Body of pancreas (tissue), 4 donors: ENCODE results near the gene NR3C1. TPM values are rescaled to one million over a fixed set of nuclear protein-coding genes. Genes with fewer than 3 reads are reported as not detected.

Experiments used
- ATAC-seq: fragments of 150-250 bp; one replicate; pipeline ENCODE4 v1.9.1; 2016
- DNase-seq, 4 donors: peaks; one replicate each; pipeline ENCODE4 v3.0.0-alpha.2; 2019
- H3K27ac ChIP-seq, 4 donors: fragments of 200-600 bp; sonication (generic); 1 replicate in 3 of 4; 2 replicates in 1 of 4; pipeline versions ENCODE4 v1.5.1 to v1.6.1; 2016 to 2019; ENCODE audit warnings: mild to moderate bottlenecking in 1 of 4, mixed read lengths in 1 of 4, moderate library complexity in 1 of 4
- H3K27me3 ChIP-seq, 2 donors: fragments of 200-600 bp; sonication (generic); one replicate each; pipeline ENCODE4 v1.6.0; 2016; ENCODE audit warnings: mild to moderate bottlenecking in 1 of 2
- H3K36me3 ChIP-seq, 2 donors: fragments of 200-600 bp; sonication (generic); replicated peaks in 1 of 2; 2 replicates each; pipeline ENCODE4 v1.5.1; 2016; ENCODE audit warnings: low read depth in 2 of 2; ENCODE audit not compliant: insufficient read depth in 1 of 2
- H3K4me1 ChIP-seq: fragments of 200-600 bp; sonication (generic); one replicate; pipeline ENCODE4 v1.6.0; 2016
- H3K4me3 ChIP-seq, 2 donors: fragments of 200-600 bp; sonication (generic); 1 replicate in 1 of 2; 2 replicates in 1 of 2; pipeline ENCODE4 v1.5.1; 2016 to 2019
- H3K9me3 ChIP-seq, 3 donors: fragments of 200-600 bp; sonication (generic); 1 replicate in 2 of 3; 2 replicates in 1 of 3; pipeline ENCODE4 v1.5.1; 2016
- CTCF ChIP-seq, 7 experiments: fragments of 450-650 bp in 4 of 7; fragments of 200-600 bp in 3 of 7; sonication (generic) in 3 of 7; IDR thresholded peaks; one replicate each; pipeline ENCODE4 v1.5.1; 2016 to 2019; ENCODE audit warnings: antibody characterized with exemption in 7 of 7
- POLR2A ChIP-seq, 3 donors: fragments of 450-650 bp; IDR thresholded peaks; one replicate each; pipeline ENCODE4 v1.6.1; 2016; ENCODE audit warnings: antibody characterized with exemption in 3 of 3, mild to moderate bottlenecking in 2 of 3
- WGBS, 2 donors: methylation state at CpG; one replicate each; pipeline ENCODE4 v1.1.5; 2017; 5-methylcytosine and 5-hydroxymethylcytosine counted together
- intact Hi-C: fragments of 100-400 bp; cut with DNase I; formaldehyde crosslinking; loops from one replicate; pipeline ENCODE4 v1.15.1; 2023
- total RNA-seq, 2 donors: library from RNA; depleted of rRNA; stranded (reverse); fragments of >200 nt; gene quantifications; one replicate each; pipeline ENCODE4 v1.1.0, GENCODE V29; 2016

The NR3C1 gene
- 10 to 100 TPM; 18.5 to 25.2 TPM for total RNA-seq

DNA sequence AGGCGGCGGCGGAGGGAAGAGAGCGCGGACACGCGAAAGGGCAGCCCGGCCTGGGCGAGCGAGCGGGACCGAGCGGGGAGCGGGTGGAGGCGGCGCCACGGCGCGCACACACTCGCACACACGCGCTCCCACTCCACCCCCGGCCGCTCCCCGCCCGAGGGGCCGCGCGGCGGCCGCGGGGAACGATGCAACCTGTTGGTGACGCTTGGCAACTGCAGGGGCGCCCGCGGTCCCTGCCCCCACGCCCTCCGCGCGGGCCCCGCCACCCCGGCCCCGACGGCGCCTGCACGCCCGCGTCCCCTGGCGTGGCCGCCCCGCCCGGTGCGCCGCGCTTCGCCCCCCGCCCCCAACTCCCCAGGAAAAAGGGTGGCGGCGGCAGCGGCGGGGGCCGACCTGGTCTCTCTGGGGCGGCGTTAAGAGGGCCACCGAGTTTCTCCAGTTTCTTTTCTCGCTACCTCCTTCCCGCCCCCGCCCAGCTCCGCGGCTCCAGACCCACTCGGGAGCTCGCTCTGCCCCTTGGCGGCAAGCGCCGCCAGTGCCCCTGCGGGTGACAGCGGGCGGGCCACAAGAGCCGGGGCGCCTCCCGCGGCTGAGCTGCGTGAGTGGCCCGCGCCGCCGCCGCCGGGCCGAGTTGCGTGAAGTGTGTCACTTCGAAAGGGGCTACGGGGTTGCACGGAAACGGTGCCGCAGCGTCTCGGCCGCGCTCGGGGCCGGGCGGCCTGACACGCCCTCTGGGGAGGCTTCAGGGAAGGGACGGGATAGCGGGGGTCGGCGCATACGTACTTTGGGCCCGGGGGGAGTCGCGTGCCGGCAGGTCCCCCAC lies at the start of gene NR3C1:
TSS of gene NR3C1 (minus strand) at position 94 of the 823 bp plus-strand sequence. CDS start 2,847 bp downstream, outside the sequence.
- peaks cover 26% of the 10 kb centered on the region for H3K4me1 ChIP-seq
- TF ChIP-seq CTCF (IDR thresholded peaks at IDR 0.05) (peak; percentile 13 to 80 (median 60)), POLR2A (IDR thresholded peaks at IDR 0.05) (peak; percentile 17 to 89 (median 79))
- H3K36me3 ChIP-seq: no peaks in the 10 kb centered on the region
- H3K27ac ChIP-seq: peak within 1 kb of the TSS; percentile 97 to 99 (median 98)
- intact Hi-C loops: no loop called here
- no peaks in the 10 kb centered on the region for H3K27me3 ChIP-seq
- DNase-seq: peak; percentile 84 to 87 (median 85)
- ATAC-seq: peak; percentile 82
- H3K4me3 ChIP-seq: peak within 1 kb of the TSS; percentile 89
- H3K9me3 ChIP-seq: no peaks in the 10 kb centered on the region
- WGBS, 2 donors: 1% methylated on average over 74 of the region's 114 CpGs; no CpG with 5 or more reads in 1 of the 2 donors

DNA sequence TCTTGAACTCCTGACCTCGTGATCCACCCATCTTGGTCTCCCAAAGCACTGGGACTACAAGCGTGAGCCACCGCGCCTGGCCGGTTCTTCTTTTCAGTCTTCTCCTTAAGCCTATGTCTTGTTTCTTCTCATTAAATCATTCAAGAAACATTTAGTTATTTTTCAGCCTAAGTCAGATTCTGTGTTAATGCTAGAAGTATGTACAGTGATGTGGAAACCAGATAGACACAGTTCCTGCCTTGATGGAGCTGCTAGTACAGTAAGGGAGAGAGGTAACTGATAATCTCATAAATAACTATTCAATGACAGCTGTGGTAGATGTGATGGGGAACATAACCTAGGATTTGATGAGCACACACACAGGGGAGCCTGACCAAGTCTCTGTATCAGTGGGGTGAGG lies 46.3 kb upstream of the NR3C1 start:
- Histone ChIP-seq H3K27ac (no peak overlapping the region), H3K4me1 (no peaks in the 10 kb centered on the region), H3K9me3 (no peaks in the 10 kb centered on the region), H3K27me3 (no peaks in the 10 kb centered on the region), H3K4me3 (no peak overlapping the region), H3K36me3 (no peaks in the 10 kb centered on the region)
- intact Hi-C loops: no loop called here
- TF ChIP-seq CTCF (IDR thresholded peaks at IDR 0.05) (no peak), POLR2A (IDR thresholded peaks at IDR 0.05) (no peak)
- no peak for DNase-seq
- WGBS, 2 donors: 83 to 90% methylated on average over 5 of the region's 5 CpGs
- ATAC-seq: no peak

- no peaks in the 10 kb centered on the region for H3K36me3 ChIP-seq
- H3K4me3 ChIP-seq: no peak overlapping the region
- no peaks in the 10 kb centered on the region for H3K9me3 ChIP-seq
- DNase-seq: no peak
- no peaks in the 10 kb centered on the region for H3K4me1 ChIP-seq
- TF ChIP-seq CTCF (IDR thresholded peaks at IDR 0.05): no peak
- no peak for TF ChIP-seq POLR2A (IDR thresholded peaks at IDR 0.05)
- no peak overlapping the region for H3K27ac ChIP-seq
- no peaks in the 10 kb centered on the region for H3K27me3 ChIP-seq
- no peak for ATAC-seq
- intact Hi-C loops: no loop called here
Measured at GRCh38 chr5:143448518-143448917, 45.0 kb upstream of the NR3C1 start.

DNA sequence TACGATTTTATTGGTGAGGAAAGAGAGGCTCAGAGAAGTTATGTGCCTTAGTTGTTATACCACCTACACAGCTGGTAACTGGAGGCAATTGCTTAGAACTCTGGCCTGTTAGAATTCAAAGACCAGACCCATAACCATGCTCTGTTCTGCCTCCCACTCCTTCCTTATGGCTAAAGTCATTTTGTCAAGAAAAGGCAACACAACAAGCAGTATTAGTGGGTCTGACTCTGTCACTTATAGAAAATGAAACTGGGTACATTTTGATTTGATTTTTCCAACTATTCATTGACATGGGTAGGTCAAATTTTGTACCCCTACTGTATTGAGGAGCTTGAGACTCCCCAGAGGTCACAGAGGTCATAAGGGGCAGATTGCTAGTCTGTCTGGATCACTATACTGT lies 44.5 kb upstream of the NR3C1 start:
- DNase-seq (no peak), ATAC-seq (no peak)
- intact Hi-C loops: no loop called here
- H3K27ac ChIP-seq: no peak overlapping the region
- H3K9me3 ChIP-seq: no peaks in the 10 kb centered on the region
- no peaks in the 10 kb centered on the region for H3K27me3 ChIP-seq
- H3K4me1 ChIP-seq: no peaks in the 10 kb centered on the region
- H3K36me3 ChIP-seq: no peaks in the 10 kb centered on the region
- no peak overlapping the region for H3K4me3 ChIP-seq
- WGBS, 2 donors: 82 to 86% methylated on average over 1 of the region's 1 CpG
- TF ChIP-seq POLR2A (IDR thresholded peaks at IDR 0.05) (no peak), CTCF (IDR thresholded peaks at IDR 0.05) (no peak)
